HL-60 (cell line): ENCODE data around the gene IZUMO2.

Source experiments
- CTCF ChIP-seq: IDR thresholded peaks from one replicate; pipeline ENCODE4 v1.5.1; 2011; ENCODE audit warnings: low read length, control low read depth, inconsistent platforms; ENCODE audit not compliant: insufficient read depth
- POLR2AphosphoS5 ChIP-seq: IDR thresholded peaks from 2 replicates; pipeline ENCODE4 v1.6.1; 2012; ENCODE audit warnings: low read depth
- SPI1 ChIP-seq: IDR thresholded peaks from 2 replicates; pipeline ENCODE4 v1.6.1; 2012; ENCODE audit warnings: low read depth, mild to moderate bottlenecking, borderline replicate concordance

- TF ChIP-seq POLR2AphosphoS5 (no peak), CTCF (no peak), SPI1 (no peak)
Measured at GRCh38 chr19:50178320-50178719, 15.2 kb upstream of the IZUMO2 start.
